Right renal cortex interstitium (tissue), 3 donors: ENCODE data around the gene SFRP4. TPM values are rescaled to one million over a fixed set of nuclear protein-coding genes. Genes with fewer than 3 reads are reported as not detected.
A peak's percentile ranks its signal among the peaks of the same experiment; 100 is the strongest.
"Not testable (repeated sequence)": the region's sequence is repeated elsewhere in the genome, so short reads cannot be mapped to it uniquely, and the experiment has no call there.

Experiments
- DNase-seq, 3 donors: peaks; one replicate each; pipeline ENCODE4 v3.0.0-alpha.2; 2013; ENCODE audit warnings: low read depth in 3 of 3, low spot score in 2 of 3
- polyA plus RNA-seq, 3 donors: library from polyadenylated mRNA; unstranded; fragments of 120-200 nt; gene quantifications; one replicate each; pipeline ENCODE4 v1.2.1, GENCODE V29; 2013; ENCODE audit not compliant: insufficient read length in 3 of 3

Gene SFRP4
- 1 to 10 TPM; 1.1 to 1.9 (median 1.5) TPM for polyA plus RNA-seq

GRCh38 chr7:37916673-37917660 is at the start of gene SFRP4:
Gene SFRP4, minus strand, starts transcription at chr7:37916817. Its CDS starts 280 bp downstream, at chr7:37916537.
- DNase-seq: peak in 1 of 3 donors; percentile 66

- no peak for DNase-seq
Observed at GRCh38 chr7:37964196-37964595, 47.6 kb upstream of the SFRP4 start.

GRCh38 chr7:37961251-37961650 is 44.6 kb upstream of the SFRP4 start:
- no peak for DNase-seq

- DNase-seq: no peak
Observed at GRCh38 chr7:37960483-37960882, 43.9 kb upstream of the SFRP4 start.

GRCh38 chr7:37957221-37957970 is 40.8 kb upstream of the SFRP4 start:
- DNase-seq: no peak

- DNase-seq: no peak
Observed at GRCh38 chr7:37956791-37957190, 40.2 kb upstream of the SFRP4 start.

GRCh38 chr7:37954217-37954616 is 37.6 kb upstream of the SFRP4 start:
- DNase-seq: not testable (repeated sequence)

GRCh38 chr7:37952240-37952639 is 35.6 kb upstream of the SFRP4 start:
- DNase-seq: no peak

GRCh38 chr7:37947941-37948210 is 31.3 kb upstream of the SFRP4 start:
- DNase-seq: peak in 1 of 3 donors; percentile 1

GRCh38 chr7:37947138-37947940 is 30.7 kb upstream of the SFRP4 start:
- DNase-seq: no peak

- DNase-seq: no peak
Observed at GRCh38 chr7:37945336-37945735, 28.7 kb upstream of the SFRP4 start.

GRCh38 chr7:37944737-37945054 is 28.1 kb upstream of the SFRP4 start:
- DNase-seq: no peak

GRCh38 chr7:37943905-37944736 is 27.5 kb upstream of the SFRP4 start:
- DNase-seq: no peak

- DNase-seq: no peak
Observed at GRCh38 chr7:37942934-37943610, 26.5 kb upstream of the SFRP4 start.

- no peak for DNase-seq
Observed at GRCh38 chr7:37933018-37933566, 16.5 kb upstream of the SFRP4 start.

- no peak for DNase-seq
Observed at GRCh38 chr7:37932543-37932942, 15.9 kb upstream of the SFRP4 start.

- no peak for DNase-seq
Observed at GRCh38 chr7:37930226-37930948, 13.8 kb upstream of the SFRP4 start.

- no peak for DNase-seq
Observed at GRCh38 chr7:37928878-37929277, 12.3 kb upstream of the SFRP4 start.
